HepG2 (cell line): Measurements from ENCODE around the gene AHNAK.

Experiments
- CTCF ChIP-seq: sonication (generic); formaldehyde crosslinking; IDR thresholded peaks from 2 replicates; pipeline ENCODE4 v1.5.0; 2020; ENCODE audit warnings: mild to moderate bottlenecking, missing genetic modification reagents, moderate library complexity
- FOSL1 ChIP-seq: sonication (generic); formaldehyde crosslinking; IDR thresholded peaks from 2 replicates; pipeline ENCODE4 v1.9.0; 2021; ENCODE audit warnings: missing genetic modification reagents, borderline replicate concordance
- MTF2 ChIP-seq: sonication (generic); formaldehyde crosslinking; IDR thresholded peaks from 2 replicates; pipeline ENCODE4 v1.5.0; 2020; ENCODE audit warnings: missing genetic modification reagents, borderline replicate concordance
- NCOA1 ChIP-seq: sonication (generic); formaldehyde crosslinking; IDR thresholded peaks from 2 replicates; pipeline ENCODE4 v1.9.0; 2021; ENCODE audit warnings: missing genetic modification reagents
- POLR2A ChIP-seq, 2 experiments: IDR thresholded peaks; 2 replicates each; pipeline ENCODE4 v1.6.1; 2011; ENCODE audit warnings: low read depth in 2 of 2, low read length in 2 of 2, mild to moderate bottlenecking in 1 of 2, moderate library complexity in 1 of 2; ENCODE audit not compliant: insufficient read depth in 1 of 2
- POLR2AphosphoS5 ChIP-seq: IDR thresholded peaks from 2 replicates; pipeline ENCODE4 v1.6.1; 2012; ENCODE audit warnings: low read depth, low read length
- REPIN1 ChIP-seq: sonication (generic); formaldehyde crosslinking; IDR thresholded peaks from 2 replicates; pipeline ENCODE4 v1.8.0; 2022; ENCODE audit warnings: missing genetic modification reagents, low read depth, mild to moderate bottlenecking, borderline replicate concordance
- SALL2 ChIP-seq: sonication (generic); formaldehyde crosslinking; IDR thresholded peaks from 2 replicates; pipeline ENCODE4 v1.8.1; 2023; ENCODE audit warnings: mild to moderate bottlenecking, missing genetic modification reagents, inconsistent platforms
- SP1 ChIP-seq, 2 experiments: fragments of 450-650 bp in 1 of 2; sonication (generic) in 1 of 2; formaldehyde crosslinking in 1 of 2; IDR thresholded peaks; 2 replicates each; pipeline versions ENCODE4 v1.4.0 to v1.6.1; 2016 to 2020; ENCODE audit warnings: missing genetic modification reagents in 1 of 2
- ZNF121 ChIP-seq: sonication (generic); formaldehyde crosslinking; IDR thresholded peaks from 2 replicates; pipeline ENCODE4 v1.5.0; 2020; ENCODE audit warnings: mild to moderate bottlenecking, missing genetic modification reagents
- TF ChIP-seq, protein P1 (sequence below): sonication (generic); formaldehyde crosslinking; IDR thresholded peaks from 2 replicates; pipeline ENCODE4 v1.4.0; 2020; ENCODE audit warnings: missing genetic modification reagents

DNA sequence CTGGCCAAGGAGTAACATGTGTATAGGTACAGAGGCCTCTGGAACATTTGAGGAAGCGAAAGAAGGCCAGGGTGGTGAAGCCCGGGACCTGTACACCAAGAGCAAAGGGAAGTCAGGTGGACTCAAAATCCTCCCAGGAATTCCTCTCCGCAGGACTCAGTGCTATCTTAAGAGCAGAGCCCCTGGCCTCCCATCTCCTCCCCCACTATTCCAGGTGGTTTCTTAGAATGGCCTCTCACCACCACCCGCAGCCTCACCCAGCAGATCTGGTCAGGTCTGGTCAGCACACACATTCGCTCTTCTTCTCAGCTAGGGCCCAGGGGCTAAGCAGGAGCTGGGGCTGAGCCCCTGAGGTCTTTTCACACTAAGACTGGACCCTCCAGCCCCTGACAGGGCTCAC is 68.7 kb downstream of the AHNAK start:
- TF ChIP-seq, protein P1, sequence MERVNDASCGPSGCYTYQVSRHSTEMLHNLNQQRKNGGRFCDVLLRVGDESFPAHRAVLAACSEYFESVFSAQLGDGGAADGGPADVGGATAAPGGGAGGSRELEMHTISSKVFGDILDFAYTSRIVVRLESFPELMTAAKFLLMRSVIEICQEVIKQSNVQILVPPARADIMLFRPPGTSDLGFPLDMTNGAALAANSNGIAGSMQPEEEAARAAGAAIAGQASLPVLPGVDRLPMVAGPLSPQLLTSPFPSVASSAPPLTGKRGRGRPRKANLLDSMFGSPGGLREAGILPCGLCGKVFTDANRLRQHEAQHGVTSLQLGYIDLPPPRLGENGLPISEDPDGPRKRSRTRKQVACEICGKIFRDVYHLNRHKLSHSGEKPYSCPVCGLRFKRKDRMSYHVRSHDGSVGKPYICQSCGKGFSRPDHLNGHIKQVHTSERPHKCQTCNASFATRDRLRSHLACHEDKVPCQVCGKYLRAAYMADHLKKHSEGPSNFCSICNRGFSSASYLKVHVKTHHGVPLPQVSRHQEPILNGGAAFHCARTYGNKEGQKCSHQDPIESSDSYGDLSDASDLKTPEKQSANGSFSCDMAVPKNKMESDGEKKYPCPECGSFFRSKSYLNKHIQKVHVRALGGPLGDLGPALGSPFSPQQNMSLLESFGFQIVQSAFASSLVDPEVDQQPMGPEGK (CRISPR knock-in tag): no peak
- TF ChIP-seq POLR2AphosphoS5: no peak
- TF ChIP-seq NCOA1: no peak
- TF ChIP-seq POLR2A (IDR thresholded peaks at IDR 0.05; ENCODE audit: insufficient read depth in 1 of 2, low read depth in 2 of 2, low read length in 2 of 2): no peak
- TF ChIP-seq ZNF121 (CRISPR knock-in tag): no peak
- no peak for TF ChIP-seq MTF2 (CRISPR knock-in tag)
- no peak for TF ChIP-seq FOSL1 (CRISPR knock-in tag)
- no peak for TF ChIP-seq CTCF (CRISPR knock-in tag)
- no peak for TF ChIP-seq REPIN1 (CRISPR knock-in tag)
- TF ChIP-seq SP1 (IDR thresholded peaks at IDR 0.05): no peak
- TF ChIP-seq SP1 (CRISPR knock-in tag; IDR thresholded peaks at IDR 0.05): no peak
- no peak for TF ChIP-seq SALL2
